G401 (cell line): Measurements from ENCODE around the gene CABCOCO1. TPM values are rescaled to one million over a fixed set of nuclear protein-coding genes. Genes with fewer than 3 reads are reported as not detected.
"Not testable (repeated sequence)": the region's sequence is repeated elsewhere in the genome, so short reads cannot be mapped to it uniquely, and the experiment has no call there.

ENCODE experiments used
- DNase-seq: peaks from one replicate; pipeline ENCODE4 v3.0.0-alpha.2; 2015; ENCODE audit warnings: low spot score
- in situ Hi-C: cut with HindIII; loops from 2 replicates; pipeline ENCODE4 v1.10.0; 2016; ENCODE audit warnings: low sequenced_read_pairs, mixed read lengths
- total RNA-seq: library from RNA; depleted of rRNA; stranded (reverse); fragments of >200 nt; shearing (Covaris generic); gene quantifications from 2 replicates; pipeline ENCODE4 v1.2.3, GENCODE V29; 2014

Gene CABCOCO1
- total RNA-seq, 1 experiment from 2014 or later = 0.58 TPM

GRCh38 chr10:61701055-61701705, 38.5 kb downstream of the CABCOCO1 start:
- DNase-seq = no peak
- in situ Hi-C loops = no loop called here

GRCh38 chr10:61701706-61702105, 39.0 kb downstream of the CABCOCO1 start:
- in situ Hi-C loops = no loop called here
- DNase-seq = no peak

- in situ Hi-C loops = no loop called here
- DNase-seq = no peak
Observed at GRCh38 chr10:61702584-61702983, 39.9 kb downstream of the CABCOCO1 start.

GRCh38 chr10:61705022-61705613, 42.4 kb downstream of the CABCOCO1 start:
- DNase-seq = no peak
- in situ Hi-C loops = no loop called here

- in situ Hi-C loops = no loop called here
- DNase-seq = no peak
Observed at GRCh38 chr10:61708846-61709245, 46.1 kb downstream of the CABCOCO1 start.

GRCh38 chr10:61712105-61712504, 49.4 kb downstream of the CABCOCO1 start:
- DNase-seq, in situ Hi-C loops: not testable (repeated sequence)

- DNase-seq = not testable (repeated sequence)
Observed at GRCh38 chr10:61719475-61719874, 56.7 kb downstream of the CABCOCO1 start.

GRCh38 chr10:61719906-61720305, 57.2 kb downstream of the CABCOCO1 start:
- no peak for DNase-seq
- in situ Hi-C loops = no loop called here

More at GRCh38 chr10:61719475-61719874, 56.7 kb downstream of the CABCOCO1 start:
- in situ Hi-C loops = not testable (repeated sequence)

GRCh38 chr10:61721431-61721830, 58.7 kb downstream of the CABCOCO1 start:
- DNase-seq = no peak
- in situ Hi-C loops = no loop called here

GRCh38 chr10:61725221-61725620, 62.5 kb downstream of the CABCOCO1 start:
- in situ Hi-C loops, DNase-seq: not testable (repeated sequence)

- DNase-seq = no peak
- in situ Hi-C loops = no loop called here
Observed at GRCh38 chr10:61729596-61729995, 66.9 kb downstream of the CABCOCO1 start.

GRCh38 chr10:61730671-61731070, 67.9 kb downstream of the CABCOCO1 start:
- DNase-seq = no peak
- in situ Hi-C loops = no loop called here

GRCh38 chr10:61731638-61732037, 68.9 kb downstream of the CABCOCO1 start:
- in situ Hi-C loops = no loop called here

GRCh38 chr10:61732629-61733278, 70.0 kb downstream of the CABCOCO1 start:
- in situ Hi-C loops = no loop called here

More at GRCh38 chr10:61731638-61732037, 68.9 kb downstream of the CABCOCO1 start:
- no peak for DNase-seq

GRCh38 chr10:61733358-61733940, 70.7 kb downstream of the CABCOCO1 start:
- peak; percentile 22 for DNase-seq
- in situ Hi-C loops = no loop called here

More at GRCh38 chr10:61732629-61733278, 70.0 kb downstream of the CABCOCO1 start:
- DNase-seq = no peak

GRCh38 chr10:61735882-61736281, 73.2 kb downstream of the CABCOCO1 start:
- in situ Hi-C loops = no loop called here
- DNase-seq = no peak

GRCh38 chr10:61737455-61737854, 74.7 kb downstream of the CABCOCO1 start:
- in situ Hi-C loops, DNase-seq: not testable (repeated sequence)

- DNase-seq = no peak
- in situ Hi-C loops = no loop called here
Observed at GRCh38 chr10:61742812-61743211, 80.1 kb downstream of the CABCOCO1 start.

- DNase-seq = no peak
- in situ Hi-C loops = no loop called here
Observed at GRCh38 chr10:61744469-61744868, 81.7 kb downstream of the CABCOCO1 start.

- in situ Hi-C loops = no loop called here
- DNase-seq = no peak
Observed at GRCh38 chr10:61746377-61746776, 83.6 kb downstream of the CABCOCO1 start.
